Ovary (tissue), 9 donors: ENCODE measurements around the gene PNPLA1. TPM values are rescaled to one million over a fixed set of nuclear protein-coding genes. Genes with fewer than 3 reads are reported as not detected.

Experiments
- DNase-seq, 5 donors: peaks; one replicate each; pipeline ENCODE4 v3.0.0-alpha.2; 2019 to 2020
- H3K27ac ChIP-seq, 2 donors: fragments of 200-600 bp; one replicate each; pipeline versions ENCODE4 v1.5.1 to v1.8.0; 2019 to 2022
- H3K27me3 ChIP-seq: fragments of 200-600 bp; one replicate; pipeline ENCODE4 v1.8.0; 2022
- H3K36me3 ChIP-seq: fragments of 200-600 bp; sonication (generic); one replicate; pipeline ENCODE4 v1.5.1; 2019
- H3K4me1 ChIP-seq: one replicate; pipeline ENCODE4 v1.8.1; 2013; ENCODE audit warnings: mild to moderate bottlenecking, moderate library complexity; ENCODE audit not compliant: insufficient read depth
- H3K4me3 ChIP-seq: fragments of 200-600 bp; sonication (generic); one replicate; pipeline ENCODE4 v1.5.1; 2017
- H3K9me3 ChIP-seq, 2 donors: fragments of 200-600 bp in 1 of 2; sonication (generic) in 1 of 2; one replicate each; pipeline versions ENCODE4 v1.5.1 to v1.8.1; 2013 to 2019; ENCODE audit warnings: mild to moderate bottlenecking in 1 of 2, moderate library complexity in 1 of 2
- CTCF ChIP-seq, 3 donors: fragments of 450-650 bp in 2 of 3; fragments of 200-600 bp in 1 of 3; IDR thresholded peaks; one replicate each; pipeline versions ENCODE4 v1.5.1 to v1.8.0; 2016 to 2022; ENCODE audit warnings: antibody characterized with exemption in 3 of 3, mild to moderate bottlenecking in 1 of 3
- EP300 ChIP-seq: sonication (generic); formaldehyde crosslinking; IDR thresholded peaks from one replicate; pipeline ENCODE4 v1.6.1; 2017; ENCODE audit warnings: antibody characterized with exemption
- POLR2A ChIP-seq: fragments of 450-650 bp; IDR thresholded peaks from one replicate; pipeline ENCODE4 v1.6.1; 2017; ENCODE audit warnings: antibody characterized with exemption, mild to moderate bottlenecking, moderate library complexity
- WGBS, 3 donors: extraction: QIAGEN DNeasy Blood & Tissue Kit in 1 of 3; methylation state at CpG; one replicate each; pipeline versions ENCODE4 v1.1.5 to v1.1.7; 2013 to 2017; 5-methylcytosine and 5-hydroxymethylcytosine counted together
- intact Hi-C, 4 donors: fragments of 100-400 bp; cut with DNase I; formaldehyde crosslinking; loops; one replicate each; pipeline versions ENCODE4 v1.11.0 to v1.15.1; 2022 to 2023
- polyA plus RNA-seq, 2 donors: library from polyadenylated mRNA; stranded (reverse); fragments of 200-250 nt in 1 of 2; fragments of 350-450 nt in 1 of 2; fragmentation: Illumina TruSeq in 1 of 2; extraction: RNeasy Lipid Tissue Mini Kit (QIAGEN cat#74804) in 1 of 2; gene quantifications; one replicate each; pipeline ENCODE4 v1.2.3, GENCODE V29; 2013 to 2014
- total RNA-seq, 7 donors: library from RNA; depleted of rRNA in 2 of 7; stranded (reverse); fragments of >200 nt in 2 of 7; fragmentation: NEBNext Ultra II Directional in 3 of 7; extraction: Animal tissue kit (Norgen Biotek cat#: 25700) in 3 of 7; gene quantifications; one replicate each; pipeline versions ENCODE4 v1.1.0 to v1.2.4, GENCODE V29; 2016 to 2023
- donor health status: DM: no; HTN: no; CAD: no; lungs with moderate emphysema.
- donor health status: DM: no; HTN: no; CAD: no.
- donor health status: Bipolar disorder and iron deficiency.
- donor health status: DM: yes; HTN: yes; CAD: no.
- donor health status: DM: no; HTN: no; CAD: no.
- donor health status: DM: yes; HTN: yes; CAD: no.

Gene PNPLA1
- total and polyA plus RNA-seq, 9 donors, result 0.04 to 0.20 (median 0.12) TPM; not detected in 5

GRCh38 chr6:36328600-36328999 is 58.7 kb downstream of the PNPLA1 start:
- TF ChIP-seq EP300 (no peak), POLR2A (no peak), CTCF (IDR thresholded peaks at IDR 0.05) (no peak)
- no peak overlapping the region for H3K27ac ChIP-seq
- intact Hi-C loops, result no loop called here
- no peaks in the 10 kb centered on the region for H3K27me3 ChIP-seq
- 77 to 85% (median 85%) methylated on average over 7 of the region's 7 CpGs for WGBS, 3 donors
- H3K9me3 ChIP-seq, result no peaks in the 10 kb centered on the region
- H3K4me3 ChIP-seq, result no peak overlapping the region
- no peaks in the 10 kb centered on the region for H3K36me3 ChIP-seq
- no peak for DNase-seq
- H3K4me1 ChIP-seq, result no peaks in the 10 kb centered on the region

- TF ChIP-seq EP300 (no peak), CTCF (IDR thresholded peaks at IDR 0.05) (no peak), POLR2A (no peak)
- Histone ChIP-seq H3K27me3 (no peaks in the 10 kb centered on the region), H3K4me1 (peaks cover 7% of the 10 kb centered on the region), H3K27ac (no peak overlapping the region), H3K4me3 (no peak overlapping the region), H3K9me3 (no peaks in the 10 kb centered on the region), H3K36me3 (no peaks in the 10 kb centered on the region)
- no peak for DNase-seq
- intact Hi-C loops, result no loop called here
- 84 to 91% (median 90%) methylated on average over 14 of the region's 14 CpGs for WGBS, 3 donors
These were observed 60.0 kb downstream of the PNPLA1 start for GRCh38 chr6:36329798-36330291.

- H3K27ac ChIP-seq, result no peak overlapping the region
- intact Hi-C loops, result no loop called here
- WGBS, 3 donors, result 91 to 93% (median 91%) methylated on average over 14 of the region's 14 CpGs
- H3K36me3 ChIP-seq, result no peaks in the 10 kb centered on the region
- no peak overlapping the region for H3K4me3 ChIP-seq
- no peak for DNase-seq
- H3K27me3 ChIP-seq, result no peaks in the 10 kb centered on the region
- peaks cover 7% of the 10 kb centered on the region for H3K4me1 ChIP-seq
- H3K9me3 ChIP-seq, result no peaks in the 10 kb centered on the region
- TF ChIP-seq CTCF (IDR thresholded peaks at IDR 0.05) (no peak), POLR2A (no peak), EP300 (no peak)
These were observed 60.5 kb downstream of the PNPLA1 start for GRCh38 chr6:36330366-36330765.

- DNase-seq, result no peak
- H3K4me1 ChIP-seq, result peaks cover 7% of the 10 kb centered on the region
- TF ChIP-seq POLR2A (no peak), CTCF (IDR thresholded peaks at IDR 0.05) (no peak), EP300 (no peak)
- no peaks in the 10 kb centered on the region for H3K36me3 ChIP-seq
- H3K9me3 ChIP-seq, result no peaks in the 10 kb centered on the region
- no peak overlapping the region for H3K27ac ChIP-seq
- H3K4me3 ChIP-seq, result no peak overlapping the region
- intact Hi-C loops, result no loop called here
- 88 to 98% (median 96%) methylated on average over 6 of the region's 6 CpGs for WGBS, 3 donors
- no peaks in the 10 kb centered on the region for H3K27me3 ChIP-seq
These were observed 61.5 kb downstream of the PNPLA1 start for GRCh38 chr6:36331381-36331780.
